Mucosa of descending colon (tissue), 3 donors: Measurements from ENCODE around the gene MEGF11. TPM values are rescaled to one million over a fixed set of nuclear protein-coding genes. Genes with fewer than 3 reads are reported as not detected.

ENCODE experiments used
- ATAC-seq: fragments of 200-7000 bp; cut with Tn5 transposase; one replicate; pipeline ENCODE4 v1.9.1; 2020; ENCODE audit warnings: mild to moderate bottlenecking, moderate library complexity
- DNase-seq, 3 donors: peaks; one replicate each; pipeline ENCODE4 v3.0.0-alpha.2; 2020
- H3K36me3 ChIP-seq: fragments of 200-600 bp; one replicate; pipeline ENCODE4 v1.8.0; 2021; ENCODE audit warnings: low read depth, mild to moderate bottlenecking
- H3K4me1 ChIP-seq: fragments of 200-600 bp; one replicate; pipeline ENCODE4 v1.8.0; 2021; ENCODE audit warnings: low read depth, mild to moderate bottlenecking
- H3K4me3 ChIP-seq: fragments of 200-600 bp; one replicate; pipeline ENCODE4 v1.8.0; 2021; ENCODE audit warnings: mild to moderate bottlenecking
- H3K9me3 ChIP-seq: fragments of 200-600 bp; one replicate; pipeline ENCODE4 v1.8.0; 2021; ENCODE audit warnings: mild to moderate bottlenecking
- CTCF ChIP-seq: fragments of 200-600 bp; IDR thresholded peaks from one replicate; pipeline ENCODE4 v1.8.0; 2022; ENCODE audit warnings: antibody characterized with exemption, mild to moderate bottlenecking
- intact Hi-C, 2 donors: fragments of 100-400 bp; cut with DNase I in 1 of 2; cut with micrococcal nuclease in 1 of 2; formaldehyde crosslinking; loops; one replicate each; pipeline versions ENCODE4 v1.11.0 to v1.11.1; 2022; cut with DNase I, micrococcal nuclease
- total RNA-seq, 3 donors: library from RNA; stranded (reverse); fragmentation: NEBNext Ultra II Directional in 2 of 3; extraction: Animal tissue kit (Norgen Biotek cat#: 25700) in 2 of 3; gene quantifications; one replicate each; pipeline versions ENCODE4 v1.2.1 to v1.2.4, GENCODE V29; 2021 to 2023
- donor health status: DM: no; HTN: no; CAD: no; lungs with moderate emphysema.
- donor health status: DM: no; HTN: no; CAD: no.
- donor health status: DM: no; HTN: yes; CAD: no.

The MEGF11 gene
- total RNA-seq, 3 donors from 2014 or later, result 0.12 to 0.29 (median 0.19) TPM

DNA sequence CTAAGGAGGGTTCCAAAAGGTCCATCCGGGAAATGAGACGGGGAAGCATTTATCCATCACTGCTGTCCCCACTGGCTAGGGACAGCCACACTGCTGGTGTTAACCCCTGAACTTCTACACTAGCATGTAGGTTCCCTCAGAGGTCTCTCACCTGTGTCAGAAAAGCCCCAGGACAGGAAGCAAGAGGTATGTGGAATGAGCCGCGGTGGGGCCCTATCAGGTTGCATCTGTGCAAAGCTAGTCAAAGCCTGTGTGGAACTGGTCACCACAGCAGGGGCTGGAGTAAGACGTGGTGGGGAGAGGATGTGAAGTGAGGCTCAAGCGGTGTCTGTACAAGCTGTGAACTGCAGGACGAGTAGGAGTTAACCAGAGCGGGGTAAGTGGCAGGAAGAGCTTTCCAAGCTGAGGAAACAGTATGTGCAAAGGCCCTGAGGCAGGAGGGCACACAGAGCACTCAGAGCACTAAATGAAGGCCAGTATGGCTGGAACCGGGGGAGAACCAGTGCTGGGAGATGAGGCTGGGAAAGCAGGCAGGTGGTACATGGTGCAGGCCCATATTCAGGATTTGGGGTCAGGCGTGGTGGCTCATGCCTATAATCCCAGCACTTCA, 57.8 kb downstream of the MEGF11 start:
- intact Hi-C loops, result no loop called here
- H3K4me3 ChIP-seq, result no peak overlapping the region
- ATAC-seq (no peak), DNase-seq (no peak)
- H3K9me3 ChIP-seq, result no peaks in the 10 kb centered on the region
- no peaks in the 10 kb centered on the region for H3K36me3 ChIP-seq
- no peaks in the 10 kb centered on the region for H3K4me1 ChIP-seq
- TF ChIP-seq CTCF, result no peak

GRCh38 chr15:66193066-66193465, 60.5 kb downstream of the MEGF11 start:
- TF ChIP-seq CTCF, result no peak
- intact Hi-C loops, result no loop called here
- Histone ChIP-seq H3K4me1 (no peaks in the 10 kb centered on the region), H3K4me3 (no peak overlapping the region), H3K9me3 (no peaks in the 10 kb centered on the region), H3K36me3 (no peaks in the 10 kb centered on the region)
- ATAC-seq (no peak), DNase-seq (no peak)

- Histone ChIP-seq H3K36me3 (no peaks in the 10 kb centered on the region), H3K4me3 (no peak overlapping the region), H3K9me3 (no peaks in the 10 kb centered on the region), H3K4me1 (no peaks in the 10 kb centered on the region)
- no peak for DNase-seq
- ATAC-seq, result no peak
- no peak for TF ChIP-seq CTCF
- intact Hi-C loops, result no loop called here
Measured at GRCh38 chr15:66190746-66191145, 62.8 kb downstream of the MEGF11 start.

GRCh38 chr15:66189291-66189690, 64.3 kb downstream of the MEGF11 start:
- TF ChIP-seq CTCF, result no peak
- Histone ChIP-seq H3K4me1 (no peaks in the 10 kb centered on the region), H3K9me3 (no peaks in the 10 kb centered on the region), H3K4me3 (no peak overlapping the region), H3K36me3 (no peaks in the 10 kb centered on the region)
- ATAC-seq (no peak), DNase-seq (no peak)
- intact Hi-C loops, result no loop called here

GRCh38 chr15:66188464-66188863, 65.1 kb downstream of the MEGF11 start:
- Histone ChIP-seq H3K36me3 (no peaks in the 10 kb centered on the region), H3K9me3 (no peaks in the 10 kb centered on the region), H3K4me1 (no peaks in the 10 kb centered on the region), H3K4me3 (no peak overlapping the region)
- no peak for DNase-seq
- no peak for ATAC-seq
- intact Hi-C loops, result no loop called here
- no peak for TF ChIP-seq CTCF

DNA sequence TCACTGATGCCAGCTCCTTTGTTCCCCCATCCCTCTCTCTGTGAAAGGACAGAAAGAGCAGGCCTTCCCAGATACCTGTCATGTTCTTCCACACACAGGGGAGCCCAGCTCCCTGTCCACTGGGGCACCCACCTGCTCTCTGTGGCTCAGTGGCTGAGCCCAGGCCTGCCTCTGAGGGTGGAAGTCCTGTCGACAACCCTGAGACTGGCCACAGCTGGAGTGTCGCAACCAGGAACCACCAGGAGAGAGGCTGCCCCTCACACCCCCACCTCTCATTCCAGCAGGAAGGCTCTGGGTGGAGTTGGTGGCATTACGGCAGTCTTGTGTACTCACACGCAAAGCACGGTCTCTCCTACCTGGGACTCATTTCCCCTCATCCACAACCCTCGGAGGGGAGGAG, 66.3 kb downstream of the MEGF11 start:
- TF ChIP-seq CTCF, result no peak
- no peak for ATAC-seq

More for the DNA sequence above, 66.3 kb downstream of the MEGF11 start:
- no peak overlapping the region for H3K4me3 ChIP-seq
- intact Hi-C loops, result no loop called here
- no peaks in the 10 kb centered on the region for H3K4me1 ChIP-seq
- DNase-seq, result no peak
- H3K9me3 ChIP-seq, result no peaks in the 10 kb centered on the region
- H3K36me3 ChIP-seq, result no peaks in the 10 kb centered on the region
